Liver (tissue), 9 donors: ENCODE measurements around the gene MRPS24. TPM values are rescaled to one million over a fixed set of nuclear protein-coding genes. Genes with fewer than 3 reads are reported as not detected.
"Not testable (repeated sequence)": the region's sequence is repeated elsewhere in the genome, so short reads cannot be mapped to it uniquely, and the experiment has no call there.

ENCODE experiments used
- DNase-seq: peaks from one replicate; pipeline ENCODE4 v3.0.0-alpha.2; 2017; ENCODE audit warnings: low spot score
- H3K27ac ChIP-seq, 2 donors: one replicate each; pipeline ENCODE4 v1.7.0; 2013; ENCODE audit warnings: inconsistent platforms in 2 of 2, low read length in 2 of 2, control low read depth in 1 of 2, low read depth in 1 of 2, mild to moderate bottlenecking in 1 of 2
- H3K27me3 ChIP-seq, 4 donors: one replicate each; pipeline versions ENCODE4 v1.6.1 to v1.7.0; 2013; ENCODE audit warnings: low read length in 3 of 4, inconsistent platforms in 1 of 4, mild to moderate bottlenecking in 1 of 4, moderate library complexity in 1 of 4; ENCODE audit not compliant: control insufficient read depth in 4 of 4, insufficient read depth in 4 of 4
- H3K36me3 ChIP-seq, 4 donors: one replicate each; pipeline versions ENCODE4 v1.6.1 to v1.7.0; 2013; ENCODE audit warnings: low read length in 3 of 4, mild to moderate bottlenecking in 3 of 4, low read depth in 1 of 4, moderate library complexity in 1 of 4; ENCODE audit not compliant: control insufficient read depth in 4 of 4, insufficient read depth in 3 of 4
- H3K4me1 ChIP-seq, 4 donors: one replicate each; pipeline versions ENCODE4 v1.6.1 to v1.7.0; 2013; ENCODE audit warnings: low read length in 3 of 4, mild to moderate bottlenecking in 3 of 4, moderate library complexity in 1 of 4; ENCODE audit not compliant: control insufficient read depth in 4 of 4, insufficient read depth in 4 of 4
- H3K4me3 ChIP-seq, 3 donors: one replicate each; pipeline versions ENCODE4 v1.6.1 to v1.7.0; 2013; ENCODE audit warnings: low read length in 3 of 3, control low read depth in 1 of 3, low read depth in 1 of 3, mild to moderate bottlenecking in 1 of 3
- H3K9ac ChIP-seq, 2 donors: one replicate each; pipeline ENCODE4 v1.7.0; 2013; ENCODE audit warnings: low read length in 2 of 2, mild to moderate bottlenecking in 2 of 2, moderate library complexity in 2 of 2, control low read depth in 1 of 2, low read depth in 1 of 2
- H3K9me3 ChIP-seq, 4 donors: one replicate each; pipeline versions ENCODE4 v1.6.1 to v1.7.0; 2013; ENCODE audit warnings: low read length in 3 of 4; ENCODE audit not compliant: control insufficient read depth in 4 of 4
- ATF3 ChIP-seq: IDR thresholded peaks from 2 replicates; pipeline ENCODE4 v1.6.1; 2016; ENCODE audit warnings: antibody characterized with exemption
- CTCF ChIP-seq: fragments of 150-350 bp; IDR thresholded peaks from 2 replicates; pipeline ENCODE4 v1.5.1; 2017; ENCODE audit warnings: improper control_type of control experiment, low read depth, low read length; ENCODE audit not compliant: missing input control
- EGR1 ChIP-seq, 2 donors: IDR thresholded peaks; 2 replicates each; pipeline ENCODE4 v1.6.1; 2016 to 2018; ENCODE audit warnings: antibody characterized with exemption in 2 of 2, low read depth in 2 of 2
- FOXA1 ChIP-seq: IDR thresholded peaks from 2 replicates; pipeline ENCODE4 v1.6.1; 2016; ENCODE audit warnings: antibody characterized with exemption
- FOXA2 ChIP-seq: IDR thresholded peaks from 2 replicates; pipeline ENCODE4 v1.6.1; 2016; ENCODE audit warnings: antibody characterized with exemption
- GABPA ChIP-seq, 2 donors: IDR thresholded peaks in 1 of 2; conservative IDR thresholded peaks in 1 of 2; 2 replicates each; pipeline ENCODE4 v1.6.1; 2016; ENCODE audit warnings: antibody characterized with exemption in 2 of 2, mild to moderate bottlenecking in 1 of 2, moderate library complexity in 1 of 2
- HNF4A ChIP-seq, 2 donors: conservative IDR thresholded peaks; 2 replicates each; pipeline ENCODE4 v1.6.1; 2016; ENCODE audit warnings: antibody characterized with exemption in 2 of 2, mild to moderate bottlenecking in 2 of 2
- HNF4G ChIP-seq: IDR thresholded peaks from 2 replicates; pipeline ENCODE4 v1.6.1; 2016; ENCODE audit warnings: antibody characterized with exemption
- JUND ChIP-seq, 2 donors: IDR thresholded peaks; 2 replicates each; pipeline ENCODE4 v1.6.1; 2016; ENCODE audit warnings: antibody characterized with exemption in 2 of 2
- NR2F2 ChIP-seq: IDR thresholded peaks from 2 replicates; pipeline ENCODE4 v1.6.1; 2016; ENCODE audit warnings: antibody characterized with exemption
- RAD21 ChIP-seq, 2 donors: IDR thresholded peaks; 2 replicates each; pipeline ENCODE4 v1.6.1; 2016; ENCODE audit warnings: antibody characterized with exemption in 2 of 2, mild to moderate bottlenecking in 2 of 2
- RXRA ChIP-seq, 2 donors: IDR thresholded peaks; 2 replicates each; pipeline ENCODE4 v1.6.1; 2017 to 2018; ENCODE audit warnings: antibody characterized with exemption in 2 of 2, mild to moderate bottlenecking in 1 of 2
- SP1 ChIP-seq: IDR thresholded peaks from 2 replicates; pipeline ENCODE4 v1.6.1; 2018; ENCODE audit warnings: antibody characterized with exemption, mild to moderate bottlenecking
- TAF1 ChIP-seq: conservative IDR thresholded peaks from 2 replicates; pipeline ENCODE4 v1.6.1; 2016; ENCODE audit warnings: antibody characterized with exemption, mild to moderate bottlenecking
- ZBTB33 ChIP-seq: IDR thresholded peaks from 2 replicates; pipeline ENCODE4 v1.6.1; 2016; ENCODE audit warnings: antibody characterized with exemption
- WGBS: extraction: QIAGEN DNeasy Blood & Tissue Kit; methylation state at CpG from one replicate; pipeline ENCODE4 v1.1.7; 2013; 5-methylcytosine and 5-hydroxymethylcytosine counted together
- polyA plus RNA-seq, 2 donors: library from polyadenylated mRNA; stranded (reverse) in 1 of 2; unstranded in 1 of 2; fragments of 200-250 nt in 1 of 2; fragments of >200 nt in 1 of 2; fragmentation: Nextera tagmentation in 1 of 2; extraction: Ambion mirVana in 1 of 2; gene quantifications; one replicate each; pipeline versions ENCODE4 v1.2.1 to v1.2.3, GENCODE V29; 2013 to 2015
- total RNA-seq, 2 donors: library from RNA; depleted of rRNA; stranded (reverse); fragments of >200 nt; gene quantifications; one replicate each; pipeline ENCODE4 v1.2.3, GENCODE V29; 2014
- TF ChIP-seq, protein P1 (sequence below): IDR thresholded peaks from 2 replicates; pipeline ENCODE4 v1.6.1; 2016; ENCODE audit warnings: antibody characterized with exemption, mild to moderate bottlenecking
- TF ChIP-seq, protein P2 (sequence below): IDR thresholded peaks from 2 replicates; pipeline ENCODE4 v1.6.1; 2016; ENCODE audit warnings: antibody characterized with exemption
- donor health status: healthy.
- donor health status: healthy.
- donor health status: healthy.
- donor health status: healthy.
- donor health status: healthy.

MRPS24 gene
- total and polyA plus RNA-seq, 4 donors, result 38.7 to 177 (median 82.3) TPM

- no peak for TF ChIP-seq ZBTB33
- no peak for TF ChIP-seq GABPA (IDR thresholded peaks at IDR 0.05 in 1 of 2, conservative IDR thresholded peaks at IDR 0.05 in 1 of 2)
Measured at GRCh38 chr7:43825391-43825808, 43.9 kb downstream of the MRPS24 start (continued).

- H3K4me3 ChIP-seq, result no peak overlapping the region
Measured at GRCh38 chr7:43824963-43825362, 44.4 kb downstream of the MRPS24 start.

GRCh38 chr7:43824513-43824912 is 44.8 kb downstream of the MRPS24 start:
- not testable (repeated sequence) for H3K9me3 ChIP-seq, H3K27me3 ChIP-seq, H3K4me3 ChIP-seq, H3K4me1 ChIP-seq, H3K36me3 ChIP-seq, DNase-seq, H3K27ac ChIP-seq, H3K9ac ChIP-seq
- 77% methylated on average over 12 of the region's 12 CpGs for WGBS

More at GRCh38 chr7:43824963-43825362, 44.4 kb downstream of the MRPS24 start:
- TF ChIP-seq HNF4G (no peak), JUND (IDR thresholded peaks at IDR 0.05) (no peak), CTCF (no peak), HNF4A (conservative IDR thresholded peaks at IDR 0.05) (no peak), RXRA (IDR thresholded peaks at IDR 0.05) (no peak), RAD21 (IDR thresholded peaks at IDR 0.05) (no peak), FOXA2 (no peak), GABPA (IDR thresholded peaks at IDR 0.05 in 1 of 2, conservative IDR thresholded peaks at IDR 0.05 in 1 of 2) (no peak), ATF3 (no peak), TAF1 (no peak), SP1 (no peak), FOXA1 (no peak), ZBTB33 (no peak), EGR1 (IDR thresholded peaks at IDR 0.05; ENCODE audit: low read depth in 2 of 2) (no peak), NR2F2 (no peak)
- TF ChIP-seq, protein P1, sequence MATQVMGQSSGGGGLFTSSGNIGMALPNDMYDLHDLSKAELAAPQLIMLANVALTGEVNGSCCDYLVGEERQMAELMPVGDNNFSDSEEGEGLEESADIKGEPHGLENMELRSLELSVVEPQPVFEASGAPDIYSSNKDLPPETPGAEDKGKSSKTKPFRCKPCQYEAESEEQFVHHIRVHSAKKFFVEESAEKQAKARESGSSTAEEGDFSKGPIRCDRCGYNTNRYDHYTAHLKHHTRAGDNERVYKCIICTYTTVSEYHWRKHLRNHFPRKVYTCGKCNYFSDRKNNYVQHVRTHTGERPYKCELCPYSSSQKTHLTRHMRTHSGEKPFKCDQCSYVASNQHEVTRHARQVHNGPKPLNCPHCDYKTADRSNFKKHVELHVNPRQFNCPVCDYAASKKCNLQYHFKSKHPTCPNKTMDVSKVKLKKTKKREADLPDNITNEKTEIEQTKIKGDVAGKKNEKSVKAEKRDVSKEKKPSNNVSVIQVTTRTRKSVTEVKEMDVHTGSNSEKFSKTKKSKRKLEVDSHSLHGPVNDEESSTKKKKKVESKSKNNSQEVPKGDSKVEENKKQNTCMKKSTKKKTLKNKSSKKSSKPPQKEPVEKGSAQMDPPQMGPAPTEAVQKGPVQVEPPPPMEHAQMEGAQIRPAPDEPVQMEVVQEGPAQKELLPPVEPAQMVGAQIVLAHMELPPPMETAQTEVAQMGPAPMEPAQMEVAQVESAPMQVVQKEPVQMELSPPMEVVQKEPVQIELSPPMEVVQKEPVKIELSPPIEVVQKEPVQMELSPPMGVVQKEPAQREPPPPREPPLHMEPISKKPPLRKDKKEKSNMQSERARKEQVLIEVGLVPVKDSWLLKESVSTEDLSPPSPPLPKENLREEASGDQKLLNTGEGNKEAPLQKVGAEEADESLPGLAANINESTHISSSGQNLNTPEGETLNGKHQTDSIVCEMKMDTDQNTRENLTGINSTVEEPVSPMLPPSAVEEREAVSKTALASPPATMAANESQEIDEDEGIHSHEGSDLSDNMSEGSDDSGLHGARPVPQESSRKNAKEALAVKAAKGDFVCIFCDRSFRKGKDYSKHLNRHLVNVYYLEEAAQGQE, result no peak
- TF ChIP-seq, protein P2, sequence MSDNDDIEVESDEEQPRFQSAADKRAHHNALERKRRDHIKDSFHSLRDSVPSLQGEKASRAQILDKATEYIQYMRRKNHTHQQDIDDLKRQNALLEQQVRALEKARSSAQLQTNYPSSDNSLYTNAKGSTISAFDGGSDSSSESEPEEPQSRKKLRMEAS, result no peak
- no peak for DNase-seq
- Histone ChIP-seq H3K4me1 (no peaks in the 10 kb centered on the region), H3K9me3 (no peaks in the 10 kb centered on the region), H3K9ac (no peak overlapping the region), H3K36me3 (no peaks in the 10 kb centered on the region), H3K27ac (no peak overlapping the region), H3K27me3 (no peaks in the 10 kb centered on the region)
- 80% methylated on average over 1 of the region's 1 CpG for WGBS
